Measurements from ENCODE around the gene RAD51.

Gene RAD51

GRCh38 chr15:40722934-40723333, 28.0 kb downstream of the RAD51 start:
- no peak for DNase-seq

GRCh38 chr15:40723919-40724318, 28.9 kb downstream of the RAD51 start:
- no peak for DNase-seq

GRCh38 chr15:40731034-40731433, 36.1 kb downstream of the RAD51 start:
- no peak for DNase-seq

- DNase-seq = no peak
These were observed 41.6 kb downstream of the RAD51 start for GRCh38 chr15:40736575-40736974.

GRCh38 chr15:40737048-40737447, 42.1 kb downstream of the RAD51 start:
- no peak for DNase-seq

- no peak for DNase-seq
These were observed 44.1 kb downstream of the RAD51 start for GRCh38 chr15:40739047-40739446.

- DNase-seq = no peak
These were observed 44.9 kb downstream of the RAD51 start for GRCh38 chr15:40739854-40740253.

- DNase-seq = no peak
These were observed 48.5 kb downstream of the RAD51 start for GRCh38 chr15:40743485-40743901.

GRCh38 chr15:40743921-40744814, 49.2 kb downstream of the RAD51 start:
- DNase-seq = no peak

- no peak for DNase-seq
These were observed 49.8 kb downstream of the RAD51 start for GRCh38 chr15:40744815-40745152.

- no peak for DNase-seq
These were observed 52.0 kb downstream of the RAD51 start for GRCh38 chr15:40746916-40747418.

GRCh38 chr15:40747685-40748631, 53.0 kb downstream of the RAD51 start:
- no peak for DNase-seq

GRCh38 chr15:40749151-40749630, 54.2 kb downstream of the RAD51 start:
- no peak for DNase-seq

- DNase-seq = no peak
These were observed 55.9 kb downstream of the RAD51 start for GRCh38 chr15:40750885-40751284.

- no peak for DNase-seq
These were observed 56.8 kb downstream of the RAD51 start for GRCh38 chr15:40751745-40752144.

GRCh38 chr15:40754574-40754882, 59.6 kb downstream of the RAD51 start:
- no peak for DNase-seq

- peak; percentile 83 to 96 for DNase-seq
These were observed 60.2 kb downstream of the RAD51 start, which contains the start of gene RMDN3 for GRCh38 chr15:40754883-40755811. Gene RMDN3, minus strand, starts transcription at chr15:40755254. Its CDS starts 471 bp downstream, at chr15:40754783.

- DNase-seq = no peak
These were observed 60.8 kb downstream of the RAD51 start for GRCh38 chr15:40755812-40756208.

- no peak for DNase-seq
These were observed 62.0 kb downstream of the RAD51 start for GRCh38 chr15:40756938-40757337.

GRCh38 chr15:40759961-40760360, 65.0 kb downstream of the RAD51 start:
- DNase-seq = no peak

- DNase-seq = no peak
These were observed 68.2 kb downstream of the RAD51 start for GRCh38 chr15:40762919-40763800.

Data from NCI-H446 (cell line).